Panc1 (cell line): ENCODE data around the gene KCNQ1. TPM values are rescaled to one million over a fixed set of nuclear protein-coding genes. Genes with fewer than 3 reads are reported as not detected.

Experiments used
- ATAC-seq: fragments of 200-7000 bp; cut with Tn5 transposase; 2 replicates; pipeline ENCODE4 v1.9.1; 2020; ENCODE audit warnings: mild to moderate bottlenecking, moderate library complexity
- BruUV-seq: library from RNA; stranded (reverse); fragments of 400-500 nt; replicated peaks from 2 replicates; lab custom pipeline; 2021; lab: Mats Ljungman, UMichigan
- CTCF ChIA-PET: fragments of 300-600 bp; sonication (Branson Sonifier 250); formaldehyde crosslinking; loops from one replicate; lab custom pipeline; 2022; ENCODE audit warnings: antibody characterized with exemption; lab: Charles Lee
- POLR2A ChIA-PET: fragments of 300-600 bp; sonication (Branson Sonifier 250); formaldehyde crosslinking; loops from one replicate; lab custom pipeline; 2022; ENCODE audit warnings: antibody characterized with exemption; lab: Charles Lee
- DNase-seq: peaks from one replicate; pipeline ENCODE4 v3.0.0-alpha.2; 2010; ENCODE audit warnings: low read depth, low spot score
- H3K27ac ChIP-seq: 2 replicates; pipeline ENCODE4 v1.5.1; 2011; ENCODE audit warnings: mild to moderate bottlenecking, low read length, inconsistent platforms
- H3K27me3 ChIP-seq: fragments of 200-500 bp; sonication (Bioruptor generic); 2 replicates; pipeline ENCODE4 v1.6.0; 2014; ENCODE audit warnings: low read length, inconsistent platforms; ENCODE audit not compliant: control insufficient read depth, insufficient read depth
- H3K36me3 ChIP-seq: fragments of 200-500 bp; sonication (Bioruptor generic); 2 replicates; pipeline ENCODE4 v1.5.1; 2014; ENCODE audit warnings: inconsistent platforms, mild to moderate bottlenecking, low read length, moderate library complexity; ENCODE audit not compliant: control insufficient read depth, insufficient read depth
- H3K4me1 ChIP-seq: 2 replicates; pipeline ENCODE4 v1.5.1; 2011; ENCODE audit warnings: inconsistent platforms, mild to moderate bottlenecking, low read length, moderate library complexity; ENCODE audit not compliant: control insufficient read depth, insufficient read depth
- H3K4me3 ChIP-seq, 2 experiments: 2 replicates each; pipeline ENCODE4 v1.5.1; 2011 to 2012; ENCODE audit warnings: low read depth in 2 of 2, low read length in 2 of 2, mild to moderate bottlenecking in 2 of 2, inconsistent platforms in 1 of 2, moderate library complexity in 1 of 2
- H3K9me3 ChIP-seq: fragments of 200-500 bp; sonication (Bioruptor generic); 2 replicates; pipeline ENCODE4 v1.5.1; 2014; ENCODE audit warnings: low read depth, mild to moderate bottlenecking, inconsistent platforms, low read length, moderate library complexity; ENCODE audit not compliant: control insufficient read depth, insufficient read depth
- POLR2AphosphoS5 ChIP-seq: IDR thresholded peaks from 2 replicates; pipeline ENCODE4 v1.6.1; 2012; ENCODE audit warnings: mild to moderate bottlenecking, low read depth, low read length, moderate library complexity
- SIN3A ChIP-seq: IDR thresholded peaks from 2 replicates; pipeline ENCODE4 v1.6.1; 2012; ENCODE audit warnings: low read depth, mild to moderate bottlenecking, low read length, moderate library complexity, borderline replicate concordance; ENCODE audit not compliant: insufficient read depth
- TCF7L2 ChIP-seq: IDR thresholded peaks from 2 replicates; pipeline ENCODE4 v1.6.1; 2011; ENCODE audit warnings: mild to moderate bottlenecking, low read depth, low read length, inconsistent platforms
- in situ Hi-C: cut with HindIII; loops from 2 replicates; pipeline ENCODE4 v1.10.0; 2016; ENCODE audit warnings: low sequenced_read_pairs, low pct_unique_long_range_greater_than_20kb
- intact Hi-C: fragments of 100-400 bp; cut with micrococcal nuclease; formaldehyde crosslinking; loops from one replicate; pipeline ENCODE4 v1.10.0; 2022; ENCODE audit not compliant: unreplicated experiment
- total RNA-seq: library from RNA; stranded (reverse); gene quantifications from one replicate; pipeline ENCODE4 v1.2.1, GENCODE V29; 2021; ENCODE audit not compliant: unreplicated experiment
- TF ChIP-seq, protein P1 (sequence below), 2 experiments: IDR thresholded peaks; 2 replicates each; pipeline ENCODE4 v1.6.1; 2011 to 2012; ENCODE audit warnings: low read depth in 2 of 2, control low read depth in 1 of 2, low read length in 1 of 2, mild to moderate bottlenecking in 1 of 2, moderate library complexity in 1 of 2; ENCODE audit not compliant: insufficient read depth in 1 of 2
- TF ChIP-seq, protein P2 (sequence below): fragments of 450-650 bp; IDR thresholded peaks from 2 replicates; pipeline ENCODE4 v1.5.1; 2017; ENCODE audit warnings: mild to moderate bottlenecking

The KCNQ1 gene
- total RNA-seq, 1 experiment from 2014 or later: 1.0 TPM

DNA sequence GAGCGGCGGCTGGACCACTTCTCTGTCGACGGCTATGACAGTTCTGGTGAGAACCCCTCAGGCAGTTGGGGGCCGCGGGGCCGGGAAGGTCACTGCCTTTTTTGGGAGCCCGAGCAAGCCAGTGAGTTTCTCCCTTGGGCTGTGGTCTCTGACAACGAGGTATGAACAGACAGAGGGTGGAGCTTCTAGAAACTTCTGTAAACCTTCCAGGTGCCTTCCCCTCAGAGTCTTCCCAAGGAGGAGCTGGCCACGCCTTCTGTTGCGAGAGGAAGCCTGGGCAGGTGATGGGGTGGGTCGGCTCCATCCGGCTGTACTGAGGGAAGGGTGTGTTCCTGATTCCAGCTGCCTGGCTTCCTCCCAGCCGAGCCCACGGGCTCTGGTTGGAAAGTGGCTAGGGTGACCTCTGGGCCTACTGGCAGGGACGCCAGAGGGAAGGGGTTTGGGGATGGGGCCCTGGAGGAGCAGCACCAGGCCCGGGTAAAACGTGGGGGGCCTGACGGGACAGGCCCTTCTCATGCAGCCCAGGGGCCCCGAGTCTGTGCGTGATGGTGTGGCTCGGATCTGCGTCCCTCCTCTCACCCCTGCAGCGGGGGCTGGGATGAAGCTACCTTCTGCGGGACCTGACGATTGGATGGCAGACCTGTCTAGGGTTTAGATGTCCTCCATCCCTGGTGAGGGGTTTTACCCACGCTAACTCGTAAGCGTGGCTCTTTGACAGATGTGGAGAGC lies 144.2 kb downstream of the KCNQ1 start:
- no peaks in the 10 kb centered on the region for H3K27me3 ChIP-seq
- no peaks in the 10 kb centered on the region for H3K9me3 ChIP-seq
- no peak overlapping the region for H3K27ac ChIP-seq
- H3K4me3 ChIP-seq: no peak overlapping the region
- no peaks in the 10 kb centered on the region for H3K36me3 ChIP-seq
- TF ChIP-seq, protein P1, sequence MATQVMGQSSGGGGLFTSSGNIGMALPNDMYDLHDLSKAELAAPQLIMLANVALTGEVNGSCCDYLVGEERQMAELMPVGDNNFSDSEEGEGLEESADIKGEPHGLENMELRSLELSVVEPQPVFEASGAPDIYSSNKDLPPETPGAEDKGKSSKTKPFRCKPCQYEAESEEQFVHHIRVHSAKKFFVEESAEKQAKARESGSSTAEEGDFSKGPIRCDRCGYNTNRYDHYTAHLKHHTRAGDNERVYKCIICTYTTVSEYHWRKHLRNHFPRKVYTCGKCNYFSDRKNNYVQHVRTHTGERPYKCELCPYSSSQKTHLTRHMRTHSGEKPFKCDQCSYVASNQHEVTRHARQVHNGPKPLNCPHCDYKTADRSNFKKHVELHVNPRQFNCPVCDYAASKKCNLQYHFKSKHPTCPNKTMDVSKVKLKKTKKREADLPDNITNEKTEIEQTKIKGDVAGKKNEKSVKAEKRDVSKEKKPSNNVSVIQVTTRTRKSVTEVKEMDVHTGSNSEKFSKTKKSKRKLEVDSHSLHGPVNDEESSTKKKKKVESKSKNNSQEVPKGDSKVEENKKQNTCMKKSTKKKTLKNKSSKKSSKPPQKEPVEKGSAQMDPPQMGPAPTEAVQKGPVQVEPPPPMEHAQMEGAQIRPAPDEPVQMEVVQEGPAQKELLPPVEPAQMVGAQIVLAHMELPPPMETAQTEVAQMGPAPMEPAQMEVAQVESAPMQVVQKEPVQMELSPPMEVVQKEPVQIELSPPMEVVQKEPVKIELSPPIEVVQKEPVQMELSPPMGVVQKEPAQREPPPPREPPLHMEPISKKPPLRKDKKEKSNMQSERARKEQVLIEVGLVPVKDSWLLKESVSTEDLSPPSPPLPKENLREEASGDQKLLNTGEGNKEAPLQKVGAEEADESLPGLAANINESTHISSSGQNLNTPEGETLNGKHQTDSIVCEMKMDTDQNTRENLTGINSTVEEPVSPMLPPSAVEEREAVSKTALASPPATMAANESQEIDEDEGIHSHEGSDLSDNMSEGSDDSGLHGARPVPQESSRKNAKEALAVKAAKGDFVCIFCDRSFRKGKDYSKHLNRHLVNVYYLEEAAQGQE (IDR thresholded peaks at IDR 0.05; ENCODE audit: insufficient read depth in 1 of 2, low read depth in 2 of 2, low read length in 1 of 2): no peak
- TF ChIP-seq POLR2AphosphoS5: no peak
- TF ChIP-seq TCF7L2: no peak
- TF ChIP-seq SIN3A: no peak
- TF ChIP-seq, protein P2, sequence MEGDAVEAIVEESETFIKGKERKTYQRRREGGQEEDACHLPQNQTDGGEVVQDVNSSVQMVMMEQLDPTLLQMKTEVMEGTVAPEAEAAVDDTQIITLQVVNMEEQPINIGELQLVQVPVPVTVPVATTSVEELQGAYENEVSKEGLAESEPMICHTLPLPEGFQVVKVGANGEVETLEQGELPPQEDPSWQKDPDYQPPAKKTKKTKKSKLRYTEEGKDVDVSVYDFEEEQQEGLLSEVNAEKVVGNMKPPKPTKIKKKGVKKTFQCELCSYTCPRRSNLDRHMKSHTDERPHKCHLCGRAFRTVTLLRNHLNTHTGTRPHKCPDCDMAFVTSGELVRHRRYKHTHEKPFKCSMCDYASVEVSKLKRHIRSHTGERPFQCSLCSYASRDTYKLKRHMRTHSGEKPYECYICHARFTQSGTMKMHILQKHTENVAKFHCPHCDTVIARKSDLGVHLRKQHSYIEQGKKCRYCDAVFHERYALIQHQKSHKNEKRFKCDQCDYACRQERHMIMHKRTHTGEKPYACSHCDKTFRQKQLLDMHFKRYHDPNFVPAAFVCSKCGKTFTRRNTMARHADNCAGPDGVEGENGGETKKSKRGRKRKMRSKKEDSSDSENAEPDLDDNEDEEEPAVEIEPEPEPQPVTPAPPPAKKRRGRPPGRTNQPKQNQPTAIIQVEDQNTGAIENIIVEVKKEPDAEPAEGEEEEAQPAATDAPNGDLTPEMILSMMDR: no peak
- ChIA-PET CTCF (no interaction called here), POLR2A (no interaction called here)
- ATAC-seq (no peak), DNase-seq (no peak)
- BruUV-seq: no TSS peak
- intact Hi-C loops: no loop called here
- no peaks in the 10 kb centered on the region for H3K4me1 ChIP-seq
- in situ Hi-C loops: no loop called here

GRCh38 chr11:2589538-2589934 lies 144.7 kb downstream of the KCNQ1 start:
- H3K4me3 ChIP-seq: no peak overlapping the region
- in situ Hi-C loops: no loop called here
- H3K27ac ChIP-seq: no peak overlapping the region
- CTCF ChIA-PET: no interaction called here
- peaks cover 3% of the 10 kb centered on the region; the same call in 1 of the 2 replicates for H3K27me3 ChIP-seq
- no TSS peak for BruUV-seq
- POLR2A ChIA-PET: no interaction called here
- no peaks in the 10 kb centered on the region for H3K9me3 ChIP-seq
- no peaks in the 10 kb centered on the region for H3K36me3 ChIP-seq
- H3K4me1 ChIP-seq: no peaks in the 10 kb centered on the region
- DNase-seq (no peak), ATAC-seq (no peak)
- TF ChIP-seq, protein P1 (IDR thresholded peaks at IDR 0.05; ENCODE audit: insufficient read depth in 1 of 2, low read depth in 2 of 2, low read length in 1 of 2): no peak
- TF ChIP-seq SIN3A: no peak
- no peak for TF ChIP-seq TCF7L2
- TF ChIP-seq POLR2AphosphoS5: no peak
- TF ChIP-seq, protein P2: no peak
- intact Hi-C loops: no loop called here
